GM11168 (cell line): ENCODE measurements around the gene PCMT1.
"Not testable (repeated sequence)": the region's sequence is repeated elsewhere in the genome, so short reads cannot be mapped to it uniquely, and the experiment has no call there.

Experiments used
- in situ Hi-C: fragments of 300-500 bp; cut with MboI; formaldehyde crosslinking; loops from one replicate; pipeline ENCODE4 v1.12.0; 2022; ENCODE audit warnings: low sequenced_read_pairs; ENCODE audit not compliant: unreplicated experiment

The PCMT1 gene

DNA sequence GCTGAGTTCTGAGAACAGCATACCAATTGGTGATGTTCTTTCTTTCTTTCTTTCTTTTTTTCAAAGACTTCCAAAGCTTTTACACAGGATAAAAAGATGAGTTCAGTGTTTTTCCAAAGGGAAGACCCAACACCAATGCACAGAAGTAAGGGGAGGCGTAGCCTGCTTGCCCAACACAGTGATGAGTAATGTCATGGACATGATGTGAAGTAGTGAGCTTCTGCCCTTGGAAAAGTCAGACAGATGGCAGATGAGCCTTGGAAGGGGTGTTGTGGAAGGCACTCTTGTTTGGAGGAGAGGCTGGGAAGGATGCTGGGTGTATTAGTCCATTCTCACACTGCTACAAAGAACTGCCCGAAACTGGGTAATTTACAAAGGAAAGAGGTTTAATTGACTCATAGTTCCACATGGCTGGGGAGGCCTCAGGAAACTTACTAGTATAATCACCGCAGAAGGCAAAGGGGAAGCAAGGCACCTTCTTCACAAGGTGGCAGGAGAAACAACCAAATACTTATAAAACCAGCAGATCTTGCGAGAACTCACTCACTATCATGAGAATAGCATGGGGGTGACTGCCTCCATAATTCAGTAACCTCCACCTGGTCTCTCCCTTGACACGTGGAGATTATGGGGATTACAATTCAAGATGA is 102.0 kb downstream of the PCMT1 start:
- in situ Hi-C loops, result no loop called here

- in situ Hi-C loops, result no loop called here
Measured at GRCh38 chr6:149852180-149852579, 102.6 kb downstream of the PCMT1 start.

DNA sequence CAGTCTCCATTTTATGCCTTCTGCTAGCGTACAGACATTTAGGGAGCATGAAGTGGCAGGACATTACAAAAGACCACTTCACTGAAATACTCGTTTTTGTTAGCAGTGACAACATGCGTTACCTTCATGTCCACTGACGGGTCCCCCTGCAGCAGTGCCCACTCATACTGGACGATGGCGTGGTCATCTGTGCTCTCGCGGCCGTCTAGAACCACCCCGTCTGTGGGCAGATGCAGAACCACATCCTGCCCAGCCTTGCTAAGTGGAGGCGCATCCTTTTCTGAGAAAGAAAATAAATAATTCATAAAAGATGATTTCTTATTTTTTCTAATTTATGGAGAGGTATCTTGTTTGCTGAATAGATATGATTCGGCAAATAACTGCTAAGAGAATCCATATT is 103.3 kb downstream of the PCMT1 start:
- in situ Hi-C loops, result no loop called here

GRCh38 chr6:149854017-149854416 is 104.5 kb downstream of the PCMT1 start:
- in situ Hi-C loops, result not testable (repeated sequence)

- in situ Hi-C loops, result no loop called here
Measured at GRCh38 chr6:149854532-149854931, 105.0 kb downstream of the PCMT1 start.

DNA sequence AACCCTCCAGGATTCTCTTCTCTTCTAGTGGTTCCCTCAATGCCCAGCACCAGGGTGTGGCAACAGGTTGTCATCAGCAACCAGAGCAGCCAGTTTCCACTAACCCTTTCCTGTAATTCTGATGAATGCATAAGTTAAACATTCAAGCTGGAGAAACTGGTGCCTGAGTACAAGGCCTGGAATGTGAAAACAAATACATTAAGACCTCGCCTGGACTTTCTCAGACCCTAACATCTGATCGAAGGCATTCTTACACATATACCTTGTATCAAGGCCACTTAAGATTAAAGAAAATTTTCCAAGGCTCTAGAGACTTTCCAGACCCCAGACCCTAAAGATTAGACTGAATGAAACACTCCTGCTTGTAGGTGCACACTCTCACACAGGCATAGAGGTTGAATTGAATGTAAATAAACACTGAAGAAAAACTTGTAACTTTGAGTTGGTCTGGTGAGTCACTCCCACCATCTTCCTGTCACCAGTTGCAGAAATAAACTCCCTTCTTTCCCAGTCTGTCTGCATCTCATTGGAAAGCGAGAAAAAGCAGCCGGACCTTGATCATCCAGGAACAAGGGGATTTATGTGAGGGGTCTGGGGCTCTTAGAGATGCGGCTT is 105.6 kb downstream of the PCMT1 start:
- in situ Hi-C loops, result no loop called here

GRCh38 chr6:149855741-149856140 is 106.2 kb downstream of the PCMT1 start:
- in situ Hi-C loops, result no loop called here

DNA sequence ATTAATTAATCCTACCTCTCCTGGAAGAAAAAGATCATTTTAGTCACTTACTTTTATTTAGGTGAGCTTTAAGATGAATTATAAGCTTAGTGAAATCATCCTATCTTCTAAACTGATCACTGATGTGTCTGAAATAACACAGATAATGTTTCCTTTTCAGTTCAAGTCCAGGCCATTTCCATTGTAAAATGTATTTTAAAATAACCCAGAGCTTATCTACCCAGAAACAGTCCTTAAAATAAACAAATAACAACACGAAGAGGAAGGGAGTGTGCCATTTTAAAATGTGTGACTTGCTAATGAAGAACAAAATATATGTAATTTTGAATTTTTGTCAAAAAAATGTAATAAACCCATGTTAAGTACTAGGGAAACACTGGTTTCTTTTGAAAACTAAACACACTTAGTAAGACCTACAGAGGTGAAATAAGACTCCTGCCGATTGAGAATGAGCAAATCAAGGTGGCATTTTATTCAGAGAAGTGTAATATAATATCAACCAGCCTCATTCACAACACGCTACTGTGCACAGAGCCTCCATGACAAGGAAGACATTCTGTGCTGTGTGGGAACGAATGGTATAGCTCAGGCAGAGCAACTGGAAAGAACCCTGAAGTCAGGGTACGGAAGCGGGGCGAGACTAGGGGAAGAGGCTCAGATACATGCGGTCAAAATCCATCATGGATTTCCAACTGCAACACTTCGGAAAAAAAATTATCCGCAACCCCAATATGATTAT is 106.9 kb downstream of the PCMT1 start:
- in situ Hi-C loops, result no loop called here

GRCh38 chr6:149857541-149857940 is 108.0 kb downstream of the PCMT1 start:
- in situ Hi-C loops, result no loop called here

- in situ Hi-C loops, result no loop called here
Measured at GRCh38 chr6:149859368-149859767, 109.8 kb downstream of the PCMT1 start.

GRCh38 chr6:149859938-149860337 is 110.4 kb downstream of the PCMT1 start:
- in situ Hi-C loops, result no loop called here

DNA sequence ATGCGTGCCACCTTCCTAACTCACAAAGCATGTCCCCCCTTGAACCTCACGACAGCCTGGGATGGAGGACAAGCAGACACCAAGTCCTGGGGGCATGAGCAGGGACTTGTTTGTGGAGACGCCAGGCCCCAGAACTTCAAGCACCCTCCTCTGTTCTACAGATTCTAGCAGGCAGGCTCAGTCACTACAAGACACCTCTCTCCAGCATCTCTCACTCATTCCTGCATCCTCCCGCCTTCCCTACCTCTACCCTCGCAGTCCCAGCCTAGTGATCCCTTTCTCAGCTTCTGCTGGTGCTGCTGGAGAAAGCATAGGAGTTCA is 110.9 kb downstream of the PCMT1 start:
- in situ Hi-C loops, result no loop called here
